Common myeloid progenitor, CD34-positive (primary cell): ENCODE measurements around the gene ADGRL3.

Source experiments
- CTCF ChIA-PET: fragments of 350-600 bp; sonication (Branson Sonifier 250); formaldehyde crosslinking; loops from one replicate; lab custom pipeline; 2021; ENCODE audit warnings: antibody characterized with exemption; lab: Charles Lee
- POLR2A ChIA-PET: fragments of 350-600 bp; sonication (Branson Sonifier 250); formaldehyde crosslinking; loops from one replicate; lab custom pipeline; 2021; ENCODE audit warnings: antibody characterized with exemption; lab: Charles Lee
- DNase-seq, 3 donors: peaks; one replicate each; pipeline versions ENCODE4 v3.0.0 to v3.0.0-alpha.2; 2013
- H3K27ac ChIP-seq, 2 experiments: 1 replicate in 1 of 2; 2 replicates in 1 of 2; pipeline ENCODE4 v1.7.0; 2013; ENCODE audit warnings: inconsistent platforms in 2 of 2, low read length in 2 of 2, mild to moderate bottlenecking in 2 of 2, low read depth in 1 of 2, moderate library complexity in 1 of 2; ENCODE audit not compliant: severe bottlenecking in 2 of 2, insufficient read depth in 1 of 2, poor library complexity in 1 of 2
- H3K27me3 ChIP-seq, 5 experiments: replicated peaks in 2 of 5; 1 replicate in 3 of 5; 2 replicates in 2 of 5; pipeline versions ENCODE4 v1.6.1 to v1.7.0; 2013; ENCODE audit warnings: low read length in 4 of 5, mild to moderate bottlenecking in 2 of 5, moderate library complexity in 2 of 5, inconsistent platforms in 1 of 5; ENCODE audit not compliant: insufficient read depth in 5 of 5, control insufficient read depth in 4 of 5
- H3K36me3 ChIP-seq, 4 experiments: 1 replicate in 2 of 4; 2 replicates in 2 of 4; pipeline versions ENCODE4 v1.6.1 to v1.7.0; 2013; ENCODE audit warnings: low read length in 3 of 4, control low read depth in 1 of 4, mild to moderate bottlenecking in 1 of 4; ENCODE audit not compliant: control insufficient read depth in 4 of 4, insufficient read depth in 4 of 4
- H3K4me1 ChIP-seq, 4 experiments: 1 replicate in 3 of 4; 2 replicates in 1 of 4; pipeline versions ENCODE4 v1.6.1 to v1.7.1; 2013; ENCODE audit warnings: low read length in 3 of 4, mild to moderate bottlenecking in 3 of 4, control low read depth in 1 of 4, inconsistent platforms in 1 of 4, moderate library complexity in 1 of 4; ENCODE audit not compliant: control insufficient read depth in 4 of 4, insufficient read depth in 4 of 4; ENCODE audit errors: control extremely low read depth in 1 of 4
- H3K4me3 ChIP-seq, 7 experiments: 1 replicate in 4 of 7; 2 replicates in 3 of 7; pipeline versions ENCODE4 v1.5.1 to v1.7.0; 2013; ENCODE audit warnings: mild to moderate bottlenecking in 7 of 7, low read length in 6 of 7, moderate library complexity in 6 of 7, inconsistent platforms in 2 of 7, low read depth in 2 of 7, control low read depth in 1 of 7; ENCODE audit not compliant: insufficient read depth in 4 of 7, control insufficient read depth in 1 of 7; ENCODE audit errors: extremely low read depth in 1 of 7
- H3K9me3 ChIP-seq, 5 experiments: 1 replicate in 4 of 5; 2 replicates in 1 of 5; pipeline versions ENCODE4 v1.6.1 to v1.7.1; 2013; ENCODE audit warnings: low read length in 4 of 5, mild to moderate bottlenecking in 2 of 5, inconsistent platforms in 1 of 5, low read depth in 1 of 5, moderate library complexity in 1 of 5; ENCODE audit not compliant: control insufficient read depth in 4 of 5, insufficient read depth in 2 of 5; ENCODE audit errors: control extremely low read depth in 1 of 5

Gene ADGRL3

GRCh38 chr4:62126064-62126732, 926.1 kb downstream of the ADGRL3 start:
- Histone ChIP-seq H3K9me3 (no peaks in the 10 kb centered on the region), H3K27ac (no peak overlapping the region), H3K4me3 (no peak overlapping the region), H3K36me3 (no peaks in the 10 kb centered on the region), H3K27me3 (no peaks in the 10 kb centered on the region), H3K4me1 (no peaks in the 10 kb centered on the region)
- no peak for DNase-seq
- ChIA-PET POLR2A (no interaction called here), CTCF (no interaction called here)
